ENCODE measurements around the gene CDC45. TPM values are rescaled to one million over a fixed set of nuclear protein-coding genes. Genes with fewer than 3 reads are reported as not detected.
A peak's percentile ranks its signal among the peaks of the same experiment; 100 is the strongest.

The CDC45 gene
- polyA plus RNA-seq, 1 donor (not counting 4 experiments of a cell fraction or from before 2014, with no cell fraction given) = 22.7 TPM

DNA sequence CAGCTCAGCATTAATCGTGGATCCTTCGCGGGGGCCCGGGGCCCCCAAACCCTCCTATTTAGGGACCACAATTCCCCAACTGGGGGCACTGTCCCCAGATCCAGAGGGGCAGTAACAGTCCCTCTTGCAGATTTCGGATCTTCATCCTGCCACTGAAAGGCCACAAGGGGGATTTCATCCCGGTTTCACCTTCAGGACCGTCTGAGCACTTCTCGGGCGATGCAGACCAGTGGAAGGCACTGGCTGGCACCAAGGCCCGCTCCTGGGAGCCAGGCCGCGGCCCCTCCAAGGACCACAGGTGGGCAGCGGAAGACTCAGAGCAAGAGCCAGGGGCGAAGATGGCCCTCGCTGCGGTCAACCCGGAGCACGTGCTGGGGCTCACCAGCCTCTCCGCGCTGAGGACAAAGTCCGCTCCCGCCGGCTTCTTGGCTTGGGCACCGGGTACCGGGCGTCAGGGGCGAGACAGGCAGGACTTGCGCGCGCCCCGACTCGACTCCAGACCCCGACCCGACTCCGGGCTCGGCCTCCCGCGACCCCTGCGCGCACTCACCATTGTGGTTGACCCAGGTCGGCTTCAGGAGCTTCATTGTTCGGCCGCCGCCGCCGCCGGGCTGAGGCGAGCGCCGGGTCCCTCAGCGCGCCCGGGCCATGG is 48.7 kb upstream of the CDC45 start:
- no peak for FAIRE-seq
- dilution Hi-C loops (cut with MboI; ENCODE audit: extremely low pct_ligation_motif_present, low sequenced_read_pairs) = no loop called here
- Histone ChIP-seq H3K36me3 (ENCODE audit: control insufficient read depth in 2 of 2, extremely low read depth in 1 of 2, insufficient read depth in 2 of 2, low read length in 2 of 2) (peaks cover 4 to 26% of the 10 kb centered on the region in 2 experiments), H3K9ac (ENCODE audit: control insufficient read depth, extremely low read depth, insufficient read depth, low read length) (peak overlapping the region; percentile 88), H3K4me2 (ENCODE audit: control insufficient read depth, extremely low read depth, insufficient read depth, low read depth, low read length) (peak overlapping the region; percentile 96), H3K9me3 (ENCODE audit: control insufficient read depth, low read depth, low read length) (no peaks in the 10 kb centered on the region), H3K4me3 (ENCODE audit: control insufficient read depth in 2 of 3, extremely low read depth in 1 of 3, insufficient read depth in 2 of 3, low read depth in 1 of 3, low read length in 3 of 3) (peak overlapping the region; percentile 92 to 96 (median 95)), H4K20me1 (ENCODE audit: control insufficient read depth, extremely low read depth, insufficient read depth, low read length) (peaks cover 20% of the 10 kb centered on the region), H3K4me1 (ENCODE audit: control insufficient read depth, extremely low read depth, insufficient read depth, low read length) (peaks cover 25% of the 10 kb centered on the region), H3K27ac (ENCODE audit: control insufficient read depth, insufficient read depth, low read length) (peak overlapping the region; percentile 69), H3K9me1 (ENCODE audit: control insufficient read depth, extremely low read depth, insufficient read depth, low read length) (peaks cover 2% of the 10 kb centered on the region), H3K79me2 (ENCODE audit: control insufficient read depth, insufficient read depth, low read length) (peaks cover 51% of the 10 kb centered on the region), H2AFZ (ENCODE audit: control insufficient read depth, low read length) (no peak overlapping the region), H3K27me3 (ENCODE audit: control insufficient read depth, extremely low read depth, insufficient read depth, low read length) (no peaks in the 10 kb centered on the region)
- TF ChIP-seq EZH2 (IDR thresholded peaks at IDR 0.05; ENCODE audit: low read length) = no peak
- TF ChIP-seq, protein P1, sequence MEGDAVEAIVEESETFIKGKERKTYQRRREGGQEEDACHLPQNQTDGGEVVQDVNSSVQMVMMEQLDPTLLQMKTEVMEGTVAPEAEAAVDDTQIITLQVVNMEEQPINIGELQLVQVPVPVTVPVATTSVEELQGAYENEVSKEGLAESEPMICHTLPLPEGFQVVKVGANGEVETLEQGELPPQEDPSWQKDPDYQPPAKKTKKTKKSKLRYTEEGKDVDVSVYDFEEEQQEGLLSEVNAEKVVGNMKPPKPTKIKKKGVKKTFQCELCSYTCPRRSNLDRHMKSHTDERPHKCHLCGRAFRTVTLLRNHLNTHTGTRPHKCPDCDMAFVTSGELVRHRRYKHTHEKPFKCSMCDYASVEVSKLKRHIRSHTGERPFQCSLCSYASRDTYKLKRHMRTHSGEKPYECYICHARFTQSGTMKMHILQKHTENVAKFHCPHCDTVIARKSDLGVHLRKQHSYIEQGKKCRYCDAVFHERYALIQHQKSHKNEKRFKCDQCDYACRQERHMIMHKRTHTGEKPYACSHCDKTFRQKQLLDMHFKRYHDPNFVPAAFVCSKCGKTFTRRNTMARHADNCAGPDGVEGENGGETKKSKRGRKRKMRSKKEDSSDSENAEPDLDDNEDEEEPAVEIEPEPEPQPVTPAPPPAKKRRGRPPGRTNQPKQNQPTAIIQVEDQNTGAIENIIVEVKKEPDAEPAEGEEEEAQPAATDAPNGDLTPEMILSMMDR (optimal IDR thresholded peaks at IDR 0.05 in 1 of 3, IDR thresholded peaks at IDR 0.05 in 1 of 3, conservative IDR thresholded peaks at IDR 0.05 in 1 of 3; ENCODE audit: extremely low read depth in 1 of 3, insufficient read depth in 2 of 3, low read length in 3 of 3) = peak in 1 of 3 experiments; percentile 13
- DNase-seq (ENCODE audit: low read depth, low spot score) = no peak

DNA sequence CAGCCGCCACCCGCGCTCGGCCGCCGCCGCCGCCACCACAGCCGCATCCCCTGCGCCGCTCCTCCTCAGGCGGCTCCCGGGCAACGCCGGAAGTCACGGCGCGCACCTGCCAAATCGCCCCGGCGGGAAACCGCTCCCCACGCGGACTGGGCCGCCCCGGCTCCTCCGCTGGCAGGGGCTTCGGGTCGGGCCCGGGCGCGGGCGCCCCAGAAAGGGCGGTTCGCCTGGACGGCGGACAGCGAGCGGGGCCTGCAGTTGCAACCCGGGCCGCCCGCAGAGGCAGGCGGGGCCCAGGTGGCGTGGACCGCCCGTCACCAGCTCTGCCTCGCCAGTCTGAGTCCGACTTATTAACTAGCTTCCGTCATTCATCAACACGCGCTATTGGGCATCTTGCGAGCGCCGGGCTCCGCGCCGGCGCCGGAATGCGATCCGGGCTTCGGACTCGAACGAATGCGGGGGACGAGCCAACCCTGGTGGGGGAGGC is 48.0 kb upstream of the CDC45 start, which contains the start of gene HIRA:
TSS of gene HIRA (minus strand) at position 85 of the 484 bp plus-strand sequence. CDS start 257 bp downstream, outside the sequence.
- FAIRE-seq = no peak

More for the DNA sequence above, 48.0 kb upstream of the CDC45 start, which contains the start of gene HIRA:
- peak within 1 kb of the TSS; percentile 96 for H2AFZ ChIP-seq (ENCODE audit: control insufficient read depth, low read length)
- peak within 1 kb of the TSS; percentile 94 for H3K27ac ChIP-seq (ENCODE audit: control insufficient read depth, insufficient read depth, low read length)
- dilution Hi-C loops (cut with MboI; ENCODE audit: extremely low pct_ligation_motif_present, low sequenced_read_pairs) = no loop called here
- peaks cover 2% of the 10 kb centered on the region for H3K9me1 ChIP-seq (ENCODE audit: control insufficient read depth, extremely low read depth, insufficient read depth, low read length)
- peaks cover 44% of the 10 kb centered on the region for H3K79me2 ChIP-seq (ENCODE audit: control insufficient read depth, insufficient read depth, low read length)
- H3K36me3 ChIP-seq (ENCODE audit: control insufficient read depth in 2 of 2, extremely low read depth in 1 of 2, insufficient read depth in 2 of 2, low read length in 2 of 2) = peaks cover 4 to 22% of the 10 kb centered on the region in 2 experiments
- H3K4me3 ChIP-seq (ENCODE audit: control insufficient read depth in 2 of 3, extremely low read depth in 1 of 3, insufficient read depth in 2 of 3, low read depth in 1 of 3, low read length in 3 of 3) = peak within 1 kb of the TSS; percentile 92 to 97 (median 96)
- peak within 1 kb of the TSS; percentile 96 for H3K9ac ChIP-seq (ENCODE audit: control insufficient read depth, extremely low read depth, insufficient read depth, low read length)
- H4K20me1 ChIP-seq (ENCODE audit: control insufficient read depth, extremely low read depth, insufficient read depth, low read length) = peaks cover 13% of the 10 kb centered on the region
- DNase-seq (ENCODE audit: low read depth, low spot score) = no peak
- H3K4me1 ChIP-seq (ENCODE audit: control insufficient read depth, extremely low read depth, insufficient read depth, low read length) = peaks cover 25% of the 10 kb centered on the region
- no peaks in the 10 kb centered on the region for H3K27me3 ChIP-seq (ENCODE audit: control insufficient read depth, extremely low read depth, insufficient read depth, low read length)
- peak within 1 kb of the TSS; percentile 96 for H3K4me2 ChIP-seq (ENCODE audit: control insufficient read depth, extremely low read depth, insufficient read depth, low read depth, low read length)
- TF ChIP-seq, protein P1 (optimal IDR thresholded peaks at IDR 0.05 in 1 of 3, IDR thresholded peaks at IDR 0.05 in 1 of 3, conservative IDR thresholded peaks at IDR 0.05 in 1 of 3; ENCODE audit: extremely low read depth in 1 of 3, insufficient read depth in 2 of 3, low read length in 3 of 3) = no peak
- no peaks in the 10 kb centered on the region for H3K9me3 ChIP-seq (ENCODE audit: control insufficient read depth, low read depth, low read length)
